Left lung (tissue), 10 donors: ENCODE results near the gene LIF. TPM values are rescaled to one million over a fixed set of nuclear protein-coding genes. Genes with fewer than 3 reads are reported as not detected.

Experiments used
- ATAC-seq: fragments of 200-7000 bp; cut with Tn5 transposase; one replicate; pipeline ENCODE4 v1.9.1; 2020; ENCODE audit warnings: moderate library complexity
- DNase-seq, 4 donors: peaks; one replicate each; pipeline ENCODE4 v3.0.0-alpha.2; 2013 to 2020
- H3K27ac ChIP-seq, 2 donors: fragments of 200-600 bp; sonication (generic) in 1 of 2; one replicate each; pipeline versions ENCODE4 v1.5.0 to v1.8.0; 2020 to 2021
- H3K27me3 ChIP-seq, 2 donors: fragments of 200-600 bp; sonication (generic) in 1 of 2; one replicate each; pipeline versions ENCODE4 v1.5.0 to v1.8.0; 2020 to 2021
- H3K36me3 ChIP-seq, 2 donors: fragments of 200-600 bp; sonication (generic) in 1 of 2; one replicate each; pipeline versions ENCODE4 v1.5.0 to v1.8.0; 2020 to 2021
- H3K4me1 ChIP-seq, 2 donors: fragments of 200-600 bp; one replicate each; pipeline ENCODE4 v1.8.0; 2021
- H3K4me3 ChIP-seq, 2 donors: fragments of 200-600 bp; sonication (generic) in 1 of 2; one replicate each; pipeline versions ENCODE4 v1.5.0 to v1.8.0; 2020 to 2021; ENCODE audit warnings: mild to moderate bottlenecking in 1 of 2
- H3K9me3 ChIP-seq, 2 donors: fragments of 200-600 bp; sonication (generic) in 1 of 2; one replicate each; pipeline versions ENCODE4 v1.5.0 to v1.8.0; 2020 to 2021
- CTCF ChIP-seq, 2 donors: fragments of 200-600 bp; sonication (generic) in 1 of 2; IDR thresholded peaks; one replicate each; pipeline versions ENCODE4 v1.5.0 to v1.8.0; 2021; ENCODE audit warnings: antibody characterized with exemption in 2 of 2
- intact Hi-C, 2 donors: fragments of 100-400 bp; cut with DNase I; formaldehyde crosslinking; loops; one replicate each; pipeline versions ENCODE4 v1.11.2 to v1.14.2; 2022
- polyA plus RNA-seq, 6 donors: library from polyadenylated mRNA; unstranded; fragments of 120-200 nt; gene quantifications; one replicate each; pipeline ENCODE4 v1.2.1, GENCODE V29; 2013; ENCODE audit not compliant: insufficient read length in 6 of 6
- total RNA-seq, 2 donors: library from RNA; stranded (reverse); fragmentation: NEBNext Ultra II Directional; extraction: Animal tissue kit (Norgen Biotek cat#: 25700); gene quantifications; one replicate each; pipeline ENCODE4 v1.2.1, GENCODE V29; 2021
- donor health status: DM: no; HTN: yes; CAD: no.
- donor health status: DM: no; HTN: no; CAD: no.

Gene LIF
- total and polyA plus RNA-seq, 8 donors = 1.4 to 10.7 (median 2.5) TPM

- no peaks in the 10 kb centered on the region for H3K36me3 ChIP-seq
- no peak for TF ChIP-seq CTCF (IDR thresholded peaks at IDR 0.05)
- peaks cover 9 to 74% of the 10 kb centered on the region in 2 donors for H3K4me1 ChIP-seq
- intact Hi-C loops = no loop called here
- H3K27ac ChIP-seq = no peak overlapping the region
- no peak overlapping the region for H3K4me3 ChIP-seq
- no peaks in the 10 kb centered on the region for H3K9me3 ChIP-seq
- DNase-seq (no peak), ATAC-seq (peak; percentile 48)
- H3K27me3 ChIP-seq = peaks cover 0 to 34% of the 10 kb centered on the region in 2 donors
Measured at GRCh38 chr22:30250661-30251267, 4.2 kb upstream of the LIF start.

- Histone ChIP-seq H3K4me1 (peaks cover 11 to 75% of the 10 kb centered on the region in 2 donors), H3K36me3 (no peaks in the 10 kb centered on the region), H3K4me3 (no peak overlapping the region), H3K27me3 (peaks cover 0 to 41% of the 10 kb centered on the region in 2 donors), H3K9me3 (no peaks in the 10 kb centered on the region), H3K27ac (no peak overlapping the region)
- DNase-seq (no peak), ATAC-seq (no peak)
- no peak for TF ChIP-seq CTCF (IDR thresholded peaks at IDR 0.05)
- intact Hi-C loops = no loop called here
Measured at GRCh38 chr22:30250039-30250565, 3.5 kb upstream of the LIF start.

- ATAC-seq (no peak), DNase-seq (peak in 2 of 4 donors; percentile 65 to 78)
- no peak for TF ChIP-seq CTCF (IDR thresholded peaks at IDR 0.05)
- Histone ChIP-seq H3K36me3 (no peaks in the 10 kb centered on the region), H3K27ac (no peak overlapping the region), H3K27me3 (peaks cover 0 to 48% of the 10 kb centered on the region in 2 donors), H3K9me3 (no peaks in the 10 kb centered on the region), H3K4me1 (peaks cover 11 to 75% of the 10 kb centered on the region in 2 donors), H3K4me3 (no peak overlapping the region)
- intact Hi-C loops = no loop called here
Measured at GRCh38 chr22:30249049-30250038, 2.8 kb upstream of the LIF start.

- Histone ChIP-seq H3K27ac (no peak overlapping the region), H3K27me3 (peaks cover 0 to 54% of the 10 kb centered on the region in 2 donors), H3K36me3 (no peaks in the 10 kb centered on the region), H3K4me3 (no peak overlapping the region), H3K4me1 (peaks cover 10 to 67% of the 10 kb centered on the region in 2 donors), H3K9me3 (no peaks in the 10 kb centered on the region)
- TF ChIP-seq CTCF (IDR thresholded peaks at IDR 0.05) = no peak
- no peak for ATAC-seq
- peak in 1 of 4 donors; percentile 36 for DNase-seq
- intact Hi-C loops = no loop called here
Measured at GRCh38 chr22:30248484-30248883, 1.9 kb upstream of the LIF start.

- no peak for ATAC-seq
- Histone ChIP-seq H3K27me3 (peaks cover 0 to 54% of the 10 kb centered on the region in 2 donors), H3K9me3 (no peaks in the 10 kb centered on the region), H3K36me3 (no peaks in the 10 kb centered on the region), H3K27ac (no peak overlapping the region), H3K4me1 (peaks cover 8 to 62% of the 10 kb centered on the region in 2 donors), H3K4me3 (no peak overlapping the region)
- DNase-seq = peak in 1 of 4 donors; percentile 54
- TF ChIP-seq CTCF (IDR thresholded peaks at IDR 0.05) = no peak
- intact Hi-C loops = no loop called here
Measured at GRCh38 chr22:30247974-30248373, 1.4 kb upstream of the LIF start.
